Transverse colon (tissue), 4 donors: Measurements from ENCODE around the gene NECAB2.

ENCODE experiments used
- CTCF ChIP-seq, 5 experiments: fragments of 200-600 bp in 3 of 5; fragments of 450-650 bp in 2 of 5; sonication (generic) in 3 of 5; IDR thresholded peaks; 1 replicate in 2 of 5; 2 replicates in 3 of 5; pipeline ENCODE4 v1.5.1; 2016 to 2017; ENCODE audit warnings: antibody characterized with exemption in 5 of 5, inconsistent platforms in 3 of 5, mild to moderate bottlenecking in 2 of 5, moderate library complexity in 1 of 5
- POLR2AphosphoS5 ChIP-seq, 3 donors: sonication (generic); formaldehyde crosslinking; IDR thresholded peaks; one replicate each; pipeline ENCODE4 v1.6.1; 2016; ENCODE audit warnings: antibody characterized with exemption in 3 of 3

- TF ChIP-seq CTCF (IDR thresholded peaks at IDR 0.05) = no peak
- TF ChIP-seq POLR2AphosphoS5 (IDR thresholded peaks at IDR 0.05) = no peak
Observed at GRCh38 chr16:83973077-83973476, 5.0 kb downstream of the NECAB2 start.
